SK-N-SH treated with all-trans-retinoic acid at 6 μM for 48 hours (cell line): Measurements from ENCODE around the gene RILPL1.
"Not testable (repeated sequence)": the region's sequence is repeated elsewhere in the genome, so short reads cannot be mapped to it uniquely, and the experiment has no call there.

Experiments
- ATAC-seq: fragments of 200-7000 bp; cut with Tn5 transposase; 3 replicates; pipeline ENCODE4 v1.9.1; 2020; ENCODE audit warnings: mild to moderate bottlenecking, moderate library complexity
- BACH2 ChIP-seq: fragments of 250-450 bp; sonication (Bioruptor Pico); IDR thresholded peaks from 2 replicates; pipeline ENCODE4 v1.9.0; 2021; ENCODE audit warnings: mild to moderate bottlenecking, borderline replicate concordance
- CREB5 ChIP-seq: fragments of 250-450 bp; sonication (Bioruptor Pico); IDR thresholded peaks from 2 replicates; pipeline ENCODE4 v1.5.1; 2020; ENCODE audit warnings: low read depth, mild to moderate bottlenecking, moderate library complexity
- CSDC2 ChIP-seq: fragments of 250-450 bp; sonication (Bioruptor Pico); IDR thresholded peaks from 2 replicates; pipeline ENCODE4 v1.5.0; 2020; ENCODE audit warnings: mild to moderate bottlenecking, moderate library complexity
- CSRNP3 ChIP-seq: fragments of 250-450 bp; sonication (Bioruptor Pico); IDR thresholded peaks from 2 replicates; pipeline ENCODE4 v1.5.1; 2021; ENCODE audit warnings: mild to moderate bottlenecking, moderate library complexity
- ESRRG ChIP-seq: fragments of 250-450 bp; sonication (Bioruptor Pico); IDR thresholded peaks from 2 replicates; pipeline ENCODE4 v1.6.1; 2021; ENCODE audit warnings: mild to moderate bottlenecking
- ISL1 ChIP-seq: fragments of 250-450 bp; sonication (Bioruptor Pico); IDR thresholded peaks from 2 replicates; pipeline ENCODE4 v2.1.2; 2022; ENCODE audit warnings: mild to moderate bottlenecking, moderate library complexity
- OSR1 ChIP-seq: fragments of 250-450 bp; sonication (Bioruptor Pico); IDR thresholded peaks from 2 replicates; pipeline ENCODE4 v1.8.0; 2022; ENCODE audit warnings: moderate library complexity, mild to moderate bottlenecking, inconsistent platforms
- PATZ1 ChIP-seq: fragments of 250-450 bp; sonication (Bioruptor Pico); IDR thresholded peaks from 2 replicates; pipeline ENCODE4 v1.8.0; 2020; ENCODE audit warnings: mild to moderate bottlenecking, moderate library complexity, borderline replicate concordance
- POU6F1 ChIP-seq: fragments of 250-450 bp; sonication (Bioruptor Pico); IDR thresholded peaks from 2 replicates; pipeline ENCODE4 v1.8.0; 2021; ENCODE audit warnings: low read depth, mild to moderate bottlenecking, moderate library complexity, borderline replicate concordance
- PPARA ChIP-seq: fragments of 250-450 bp; sonication (Bioruptor Pico); IDR thresholded peaks from 2 replicates; pipeline ENCODE4 v1.5.0; 2020; ENCODE audit warnings: mild to moderate bottlenecking, borderline replicate concordance
- RARB ChIP-seq: fragments of 250-450 bp; sonication (Bioruptor Pico); IDR thresholded peaks from 2 replicates; pipeline ENCODE4 v1.8.0; 2021; ENCODE audit warnings: mild to moderate bottlenecking, moderate library complexity
- SNAI2 ChIP-seq: fragments of 250-450 bp; sonication (Bioruptor Pico); IDR thresholded peaks from 2 replicates; pipeline ENCODE4 v1.5.0; 2020; ENCODE audit warnings: mild to moderate bottlenecking, moderate library complexity
- TCF4 ChIP-seq: fragments of 250-450 bp; sonication (Bioruptor Pico); IDR thresholded peaks from 2 replicates; pipeline ENCODE4 v1.8.0; 2021; ENCODE audit warnings: mild to moderate bottlenecking, moderate library complexity, borderline replicate concordance
- TOX ChIP-seq: fragments of 250-450 bp; sonication (Bioruptor Pico); IDR thresholded peaks from 2 replicates; pipeline ENCODE4 v1.8.0; 2021; ENCODE audit warnings: mild to moderate bottlenecking, moderate library complexity, borderline replicate concordance
- TSHZ2 ChIP-seq: fragments of 250-450 bp; sonication (Bioruptor Pico); IDR thresholded peaks from 2 replicates; pipeline ENCODE4 v1.5.0; 2020; ENCODE audit warnings: mild to moderate bottlenecking, moderate library complexity
- ZC3H10 ChIP-seq: fragments of 250-450 bp; sonication (Bioruptor Pico); IDR thresholded peaks from 2 replicates; pipeline ENCODE4 v1.5.1; 2021; ENCODE audit warnings: mild to moderate bottlenecking, moderate library complexity
- ZFP3 ChIP-seq: fragments of 250-450 bp; sonication (Bioruptor Pico); IDR thresholded peaks from 2 replicates; pipeline ENCODE4 v1.5.0; 2020; ENCODE audit warnings: mild to moderate bottlenecking, moderate library complexity
- ZFP30 ChIP-seq: fragments of 450-650 bp; formaldehyde crosslinking; IDR thresholded peaks from 2 replicates; pipeline ENCODE4 v1.5.0; 2022; ENCODE audit warnings: mild to moderate bottlenecking, moderate library complexity
- ZNF565 ChIP-seq: fragments of 450-650 bp; formaldehyde crosslinking; conservative IDR thresholded peaks from 2 replicates; pipeline ENCODE4 v1.5.0; 2020; ENCODE audit warnings: low read depth, mild to moderate bottlenecking, moderate library complexity
- ZNF70 ChIP-seq: fragments of 450-650 bp; formaldehyde crosslinking; IDR thresholded peaks from 2 replicates; pipeline ENCODE4 v1.5.0; 2020; ENCODE audit warnings: mild to moderate bottlenecking, moderate library complexity
- ZNF8 ChIP-seq: fragments of 450-650 bp; formaldehyde crosslinking; IDR thresholded peaks from 2 replicates; pipeline ENCODE4 v1.5.0; 2020; ENCODE audit warnings: mild to moderate bottlenecking, moderate library complexity

RILPL1 gene

GRCh38 chr12:123436017-123436964, 97.2 kb downstream of the RILPL1 start, which contains the start of gene RILPL2 (continued):
- TF ChIP-seq POU6F1, result no peak
- no peak for TF ChIP-seq ZNF70

- TF ChIP-seq TCF4 (CRISPR knock-in tag), result no peak
- no peak for TF ChIP-seq RARB (CRISPR knock-in tag)
- no peak for TF ChIP-seq ZFP30 (CRISPR knock-in tag)
- no peak for TF ChIP-seq PATZ1 (CRISPR knock-in tag)
- TF ChIP-seq POU6F1, result no peak
- TF ChIP-seq SNAI2 (CRISPR knock-in tag), result no peak
- no peak for TF ChIP-seq ISL1 (CRISPR knock-in tag)
- no peak for TF ChIP-seq ZFP3
- TF ChIP-seq TOX, result no peak
- TF ChIP-seq TSHZ2 (CRISPR knock-in tag), result no peak
- TF ChIP-seq CSRNP3 (CRISPR knock-in tag), result no peak
- no peak for TF ChIP-seq ESRRG (CRISPR knock-in tag)
- no peak for TF ChIP-seq ZNF70
- no peak for TF ChIP-seq ZNF8 (CRISPR knock-in tag)
- no peak for TF ChIP-seq PPARA (CRISPR knock-in tag)
- no peak for ATAC-seq
Observed at GRCh38 chr12:123435636-123436016, 97.9 kb downstream of the RILPL1 start.

- no peak for ATAC-seq
- TF ChIP-seq TSHZ2 (CRISPR knock-in tag) (no peak), OSR1 (CRISPR knock-in tag) (no peak), CSDC2 (CRISPR knock-in tag) (no peak), TOX (no peak), ZNF8 (CRISPR knock-in tag) (no peak), ZFP30 (CRISPR knock-in tag) (no peak), TCF4 (CRISPR knock-in tag) (no peak), ZC3H10 (CRISPR knock-in tag) (no peak), ZFP3 (no peak), CREB5 (CRISPR knock-in tag) (no peak), PPARA (CRISPR knock-in tag) (no peak), ZNF70 (no peak), ISL1 (CRISPR knock-in tag) (no peak), ZNF565 (CRISPR knock-in tag) (no peak), BACH2 (CRISPR knock-in tag) (no peak)
Observed at GRCh38 chr12:123433615-123434014, 99.9 kb downstream of the RILPL1 start.

GRCh38 chr12:123431951-123432817, 101.3 kb downstream of the RILPL1 start:
- not testable (repeated sequence) for ATAC-seq
